Chondrocyte (in vitro differentiated cells): Measurements from ENCODE around the gene CD160. TPM values are rescaled to one million over a fixed set of nuclear protein-coding genes. Genes with fewer than 3 reads are reported as not detected.

Experiments
- DNase-seq: peaks from one replicate; pipeline ENCODE4 v3.0.0; 2021; ENCODE audit warnings: mixed read lengths, low spot score
- H3K27ac Mint-ChIP-seq: one replicate; pipeline ENCODE4 v1.8.0; 2021; ENCODE audit warnings: mild to moderate bottlenecking, moderate library complexity, mixed read lengths; ENCODE audit not compliant: unreplicated experiment
- H3K27me3 Mint-ChIP-seq: 2 replicates; pipeline ENCODE4 v1.8.0; 2021; ENCODE audit warnings: low read depth, mixed read lengths
- H3K36me3 Mint-ChIP-seq: 2 replicates; pipeline ENCODE4 v1.8.0; 2021; ENCODE audit warnings: low read depth, mixed read lengths
- H3K4me1 Mint-ChIP-seq: 2 replicates; pipeline ENCODE4 v1.8.0; 2021; ENCODE audit warnings: low read depth, mild to moderate bottlenecking, mixed read lengths
- H3K4me3 Mint-ChIP-seq: one replicate; pipeline ENCODE4 v1.8.0; 2021; ENCODE audit warnings: mild to moderate bottlenecking, moderate library complexity, mixed read lengths; ENCODE audit not compliant: unreplicated experiment
- H3K9me3 Mint-ChIP-seq: 2 replicates; pipeline ENCODE4 v1.8.0; 2021; ENCODE audit warnings: low read depth, mixed read lengths
- CTCF ChIP-seq: fragments of 200-600 bp; sonication (generic); IDR thresholded peaks from 2 replicates; pipeline ENCODE4 v1.5.0; 2021; ENCODE audit warnings: antibody characterized with exemption, mild to moderate bottlenecking, moderate library complexity
- total RNA-seq: library from RNA; stranded (reverse); gene quantifications from 3 replicates; pipeline ENCODE4 v1.2.1, GENCODE V29; 2021

The CD160 gene
- total RNA-seq, 1 donor from 2014 or later, result not detected

DNA sequence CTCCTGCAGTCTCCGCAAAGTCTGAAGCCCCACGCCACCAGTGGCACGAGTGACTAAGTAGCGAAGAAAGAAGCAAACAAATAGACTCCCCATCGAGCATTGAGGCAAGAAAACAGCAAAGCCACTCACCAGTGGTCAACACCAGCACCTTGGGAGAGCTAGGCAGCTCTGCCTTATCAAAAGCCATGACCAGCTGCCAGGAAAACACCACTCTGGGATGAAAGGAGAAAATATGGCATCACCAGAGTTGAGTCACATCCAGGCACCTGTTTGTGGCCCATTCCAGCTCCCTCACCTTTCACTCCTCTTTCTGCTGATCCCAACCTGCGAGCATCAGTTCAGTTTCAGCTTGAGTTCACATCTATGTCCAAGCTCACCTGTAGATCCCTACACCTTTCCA lies 29.4 kb upstream of the CD160 start:
- no peaks in the 10 kb centered on the region for H3K27me3 Mint-ChIP-seq
- no peaks in the 10 kb centered on the region for H3K9me3 Mint-ChIP-seq
- no peak overlapping the region for H3K27ac Mint-ChIP-seq
- no peak for TF ChIP-seq CTCF
- H3K4me1 Mint-ChIP-seq, result peaks cover 20% of the 10 kb centered on the region
- peaks cover 3% of the 10 kb centered on the region for H3K36me3 Mint-ChIP-seq
- H3K4me3 Mint-ChIP-seq, result no peak overlapping the region
- DNase-seq, result no peak

DNA sequence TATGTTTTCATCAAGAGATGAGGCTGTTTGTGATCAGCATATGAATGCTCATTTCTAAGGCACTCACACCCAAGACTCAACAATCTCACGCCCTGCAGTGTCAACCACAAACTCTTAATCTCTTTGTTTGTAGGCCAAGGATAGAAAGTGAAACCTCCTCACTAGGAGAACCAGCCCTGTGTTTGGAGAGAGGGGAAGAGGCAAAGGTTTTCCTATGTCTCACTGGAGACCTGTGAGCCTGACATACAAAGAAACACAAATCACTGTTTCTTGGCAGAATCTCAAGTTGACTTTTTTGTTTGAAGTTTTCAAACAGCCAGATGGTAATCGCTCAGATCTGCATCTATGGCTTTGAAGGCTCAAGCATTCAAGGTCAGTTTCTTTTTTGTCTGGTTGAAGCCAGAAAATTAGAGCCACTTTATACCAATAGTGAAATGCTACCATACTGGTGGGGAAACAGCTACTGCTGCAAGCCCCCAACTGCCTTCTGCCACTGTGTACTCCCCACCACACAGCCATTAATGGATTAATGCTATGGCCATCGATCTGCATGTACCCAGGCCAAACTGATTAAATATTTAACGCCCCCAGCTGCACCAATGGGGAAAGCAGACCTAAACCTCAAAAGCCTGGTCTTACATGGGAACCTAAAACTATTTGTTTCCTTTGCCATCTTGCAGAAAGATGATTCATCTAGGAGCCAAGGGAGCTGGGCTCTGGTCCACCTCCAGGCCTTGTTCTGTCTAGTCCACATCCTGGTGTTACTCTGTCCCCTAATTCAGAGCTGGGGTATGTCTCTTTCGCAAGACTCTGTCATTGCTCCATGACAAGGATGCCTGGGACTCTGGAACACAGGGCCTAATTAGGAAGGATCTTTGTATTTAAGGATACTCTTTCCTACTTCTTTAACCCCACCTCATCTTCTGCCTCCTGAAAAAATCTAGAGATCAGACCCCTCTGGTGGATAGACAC lies 28.4 kb upstream of the CD160 start:
- Mint-ChIP-seq H3K27ac (peak overlapping the region; percentile 1), H3K36me3 (peaks cover 3% of the 10 kb centered on the region), H3K9me3 (no peaks in the 10 kb centered on the region), H3K4me1 (peaks cover 20% of the 10 kb centered on the region), H3K27me3 (no peaks in the 10 kb centered on the region), H3K4me3 (no peak overlapping the region)
- TF ChIP-seq CTCF, result no peak
- no peak for DNase-seq

DNA sequence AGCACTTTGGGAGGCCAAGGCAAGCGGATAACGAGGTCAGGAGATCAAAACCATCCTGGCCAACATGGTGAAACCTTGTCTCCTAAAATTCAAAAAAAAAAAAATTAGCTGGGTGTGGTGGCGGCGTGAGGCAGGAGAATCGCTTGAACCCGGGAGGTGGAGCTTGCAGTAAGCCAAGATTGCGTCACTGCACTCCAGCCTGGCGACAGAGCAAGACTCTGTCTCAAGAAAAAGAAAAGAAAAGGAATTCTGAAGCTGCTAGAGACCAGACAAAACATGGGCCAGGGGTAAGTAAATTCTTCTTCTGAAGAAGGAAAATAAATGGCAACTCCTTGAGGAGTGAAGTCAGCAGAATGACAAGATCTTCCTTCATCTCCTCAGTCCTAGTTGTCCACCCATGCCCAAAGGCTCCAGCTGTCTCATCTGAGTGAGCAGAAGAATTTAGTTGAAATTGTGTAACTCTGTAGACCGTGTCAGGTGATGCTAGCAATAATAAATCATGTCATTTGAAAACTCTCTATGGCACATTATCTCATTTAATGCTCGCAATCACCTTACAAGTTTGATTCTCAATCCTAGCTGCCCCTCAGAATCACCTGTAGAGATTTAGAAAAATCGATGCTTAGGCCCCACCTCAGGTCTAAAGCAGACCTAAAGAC lies 26.4 kb upstream of the CD160 start:
- no peak for DNase-seq
- Mint-ChIP-seq H3K27me3 (no peaks in the 10 kb centered on the region), H3K4me1 (peaks cover 20% of the 10 kb centered on the region), H3K4me3 (no peak overlapping the region), H3K36me3 (peaks cover 1% of the 10 kb centered on the region), H3K27ac (no peak overlapping the region), H3K9me3 (no peaks in the 10 kb centered on the region)
- no peak for TF ChIP-seq CTCF

- H3K27ac Mint-ChIP-seq, result no peak overlapping the region
Observed at GRCh38 chr1:145695821-145696629, 23.3 kb upstream of the CD160 start.

More at GRCh38 chr1:145695821-145696629, 23.3 kb upstream of the CD160 start:
- DNase-seq, result no peak
- Mint-ChIP-seq H3K9me3 (no peaks in the 10 kb centered on the region), H3K27me3 (no peaks in the 10 kb centered on the region), H3K4me3 (no peak overlapping the region), H3K4me1 (peaks cover 10% of the 10 kb centered on the region), H3K36me3 (peaks cover 1% of the 10 kb centered on the region)
- no peak for TF ChIP-seq CTCF
